ENCODE results near the gene FAM131B. TPM values are rescaled to one million over a fixed set of nuclear protein-coding genes. Genes with fewer than 3 reads are reported as not detected.

FAM131B gene
- total and polyA plus RNA-seq, 2 of the 13 experiments (the other 11 are each of a cell fraction or from before 2014, with no cell fraction given), result 0.07 TPM; not detected in 1

DNA sequence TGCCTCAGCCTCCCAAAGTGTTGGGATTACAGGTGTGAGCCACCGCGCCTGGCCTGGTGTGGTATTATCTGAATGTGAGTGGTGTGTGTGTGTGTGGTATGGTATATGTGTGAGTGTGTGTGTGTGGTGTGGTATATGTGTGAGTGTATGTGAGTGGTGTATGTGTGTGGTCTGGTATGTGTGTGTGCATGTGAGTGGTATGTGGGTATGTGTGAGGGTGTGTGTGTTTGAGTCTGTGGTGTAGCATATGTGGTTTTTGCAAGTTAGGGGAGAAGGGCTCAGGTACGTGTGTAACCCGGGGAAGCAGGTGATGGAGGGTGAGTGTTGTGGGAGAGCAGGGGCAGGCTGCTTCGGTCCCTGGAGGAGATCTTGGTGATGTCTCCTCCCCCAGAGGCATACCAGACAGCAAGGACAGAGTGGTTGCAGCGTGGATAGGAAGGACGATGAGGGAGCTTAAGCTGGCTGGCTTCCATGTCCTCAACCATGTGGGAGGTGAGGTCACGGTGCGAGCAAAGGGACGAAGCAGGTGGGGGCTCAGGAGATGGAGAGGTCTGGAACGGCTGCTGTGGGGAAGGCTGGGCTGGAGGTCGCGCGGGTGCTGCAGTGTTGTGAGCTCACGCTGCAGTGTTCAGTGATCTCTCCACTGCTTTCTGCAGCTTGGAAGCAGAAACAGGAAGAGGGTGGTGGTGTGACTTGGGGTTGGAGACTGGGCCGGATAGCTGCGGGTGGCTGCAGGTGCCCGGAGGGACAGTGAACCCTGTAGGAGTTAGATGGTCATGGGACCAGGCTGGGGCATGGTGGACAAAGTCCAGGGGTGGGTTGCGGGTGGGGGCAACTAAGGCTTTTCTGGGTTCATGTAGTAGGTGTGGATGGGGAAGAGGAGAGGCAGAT, 23.6 kb upstream of the FAM131B start:
- Histone ChIP-seq H3K36me3 (replicated peaks in 1 of 2; ENCODE audit: control insufficient read depth in 1 of 2, insufficient read depth in 2 of 2, low read length in 2 of 2) (peaks cover 8 to 26% of the 10 kb centered on the region in 2 experiments), H3K79me2 (ENCODE audit: insufficient read depth, low read length) (peaks cover 12% of the 10 kb centered on the region), H3K9me3 (ENCODE audit: low read length) (no peaks in the 10 kb centered on the region), H3K27me3 (ENCODE audit: control insufficient read depth in 1 of 2, insufficient read depth in 2 of 2, low read length in 2 of 2) (no peaks in the 10 kb centered on the region), H4K20me1 (ENCODE audit: insufficient read depth, low read length) (peaks cover 9% of the 10 kb centered on the region; the same call in 1 of the 2 replicates), H3K4me3 (replicated peaks in 1 of 3; ENCODE audit: insufficient read depth in 1 of 3, low read depth in 2 of 3, low read length in 3 of 3) (no peak overlapping the region), H3K4me2 (ENCODE audit: low read depth, low read length) (no peak overlapping the region), H3K4me1 (ENCODE audit: insufficient read depth, low read length) (peaks cover 60% of the 10 kb centered on the region), H3K9ac (ENCODE audit: insufficient read depth, low read depth, low read length) (no peak overlapping the region), H2AFZ (ENCODE audit: low read length) (no peak overlapping the region), H3K27ac (ENCODE audit: extremely low read length, insufficient read depth, low read length) (no peak overlapping the region)
- WGBS (ENCODE audit: low lambda C conversion rate), result 84% methylated on average over 19 of the region's 19 CpGs
- ATAC-seq (no peak), DNase-seq (ENCODE audit: low spot score) (no peak), FAIRE-seq (no peak)
- BruUV-seq (replicated peaks), result no TSS peak
- CTCF ChIA-PET (ENCODE audit: low intra/inter-chr PET ratio, low total read pairs), result no interaction called here
- intact Hi-C loops (cut with micrococcal nuclease; ENCODE audit: unreplicated experiment), result no loop called here
- in situ Hi-C loops (cut with HindIII; ENCODE audit: extremely low pct_ligation_motif_present, low pct_unique_long_range_greater_than_20kb), result loop anchor here (25.0 kb wide), 1 partner anchor 526 kb away; the partner anchor contains the start of gene TCAF1
- POLR2A ChIA-PET, result no interaction called here
- TF ChIP-seq CENPBD1 (CRISPR knock-in tag; IDR thresholded peaks at IDR 0.05; ENCODE audit: borderline replicate concordance, low read depth) (no peak), POLR2AphosphoS2 (IDR thresholded peaks at IDR 0.05; ENCODE audit: low read depth, low read length) (0 out of 2 replicates have a peak, but pooled peaks have one; percentile 26), AGO2 (optimal IDR thresholded peaks at IDR 0.05; ENCODE audit: low read depth, low read length) (peak; percentile 29), ZNF549 (CRISPR knock-in tag; IDR thresholded peaks at IDR 0.05) (no peak), EED (CRISPR knock-in tag; IDR thresholded peaks at IDR 0.05) (no peak), ZNF687 (CRISPR knock-in tag; IDR thresholded peaks at IDR 0.05) (peak; percentile 21; the same call in 1 of the 2 replicates), TOPORS (CRISPR knock-in tag; IDR thresholded peaks at IDR 0.05) (no peak)
- TF ChIP-seq, protein P1, sequence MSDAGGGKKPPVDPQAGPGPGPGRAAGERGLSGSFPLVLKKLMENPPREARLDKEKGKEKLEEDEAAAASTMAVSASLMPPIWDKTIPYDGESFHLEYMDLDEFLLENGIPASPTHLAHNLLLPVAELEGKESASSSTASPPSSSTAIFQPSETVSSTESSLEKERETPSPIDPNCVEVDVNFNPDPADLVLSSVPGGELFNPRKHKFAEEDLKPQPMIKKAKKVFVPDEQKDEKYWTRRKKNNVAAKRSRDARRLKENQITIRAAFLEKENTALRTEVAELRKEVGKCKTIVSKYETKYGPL (CRISPR knock-in tag; IDR thresholded peaks at IDR 0.05), result no peak
- TF ChIP-seq, protein P2, sequence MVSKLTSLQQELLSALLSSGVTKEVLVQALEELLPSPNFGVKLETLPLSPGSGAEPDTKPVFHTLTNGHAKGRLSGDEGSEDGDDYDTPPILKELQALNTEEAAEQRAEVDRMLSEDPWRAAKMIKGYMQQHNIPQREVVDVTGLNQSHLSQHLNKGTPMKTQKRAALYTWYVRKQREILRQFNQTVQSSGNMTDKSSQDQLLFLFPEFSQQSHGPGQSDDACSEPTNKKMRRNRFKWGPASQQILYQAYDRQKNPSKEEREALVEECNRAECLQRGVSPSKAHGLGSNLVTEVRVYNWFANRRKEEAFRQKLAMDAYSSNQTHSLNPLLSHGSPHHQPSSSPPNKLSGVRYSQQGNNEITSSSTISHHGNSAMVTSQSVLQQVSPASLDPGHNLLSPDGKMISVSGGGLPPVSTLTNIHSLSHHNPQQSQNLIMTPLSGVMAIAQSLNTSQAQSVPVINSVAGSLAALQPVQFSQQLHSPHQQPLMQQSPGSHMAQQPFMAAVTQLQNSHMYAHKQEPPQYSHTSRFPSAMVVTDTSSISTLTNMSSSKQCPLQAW (CRISPR knock-in tag; IDR thresholded peaks at IDR 0.05), result no peak
- TF ChIP-seq, protein P3, sequence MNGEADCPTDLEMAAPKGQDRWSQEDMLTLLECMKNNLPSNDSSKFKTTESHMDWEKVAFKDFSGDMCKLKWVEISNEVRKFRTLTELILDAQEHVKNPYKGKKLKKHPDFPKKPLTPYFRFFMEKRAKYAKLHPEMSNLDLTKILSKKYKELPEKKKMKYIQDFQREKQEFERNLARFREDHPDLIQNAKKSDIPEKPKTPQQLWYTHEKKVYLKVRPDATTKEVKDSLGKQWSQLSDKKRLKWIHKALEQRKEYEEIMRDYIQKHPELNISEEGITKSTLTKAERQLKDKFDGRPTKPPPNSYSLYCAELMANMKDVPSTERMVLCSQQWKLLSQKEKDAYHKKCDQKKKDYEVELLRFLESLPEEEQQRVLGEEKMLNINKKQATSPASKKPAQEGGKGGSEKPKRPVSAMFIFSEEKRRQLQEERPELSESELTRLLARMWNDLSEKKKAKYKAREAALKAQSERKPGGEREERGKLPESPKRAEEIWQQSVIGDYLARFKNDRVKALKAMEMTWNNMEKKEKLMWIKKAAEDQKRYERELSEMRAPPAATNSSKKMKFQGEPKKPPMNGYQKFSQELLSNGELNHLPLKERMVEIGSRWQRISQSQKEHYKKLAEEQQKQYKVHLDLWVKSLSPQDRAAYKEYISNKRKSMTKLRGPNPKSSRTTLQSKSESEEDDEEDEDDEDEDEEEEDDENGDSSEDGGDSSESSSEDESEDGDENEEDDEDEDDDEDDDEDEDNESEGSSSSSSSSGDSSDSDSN (CRISPR knock-in tag; IDR thresholded peaks at IDR 0.05), result no peak
- TF ChIP-seq, protein P4, sequence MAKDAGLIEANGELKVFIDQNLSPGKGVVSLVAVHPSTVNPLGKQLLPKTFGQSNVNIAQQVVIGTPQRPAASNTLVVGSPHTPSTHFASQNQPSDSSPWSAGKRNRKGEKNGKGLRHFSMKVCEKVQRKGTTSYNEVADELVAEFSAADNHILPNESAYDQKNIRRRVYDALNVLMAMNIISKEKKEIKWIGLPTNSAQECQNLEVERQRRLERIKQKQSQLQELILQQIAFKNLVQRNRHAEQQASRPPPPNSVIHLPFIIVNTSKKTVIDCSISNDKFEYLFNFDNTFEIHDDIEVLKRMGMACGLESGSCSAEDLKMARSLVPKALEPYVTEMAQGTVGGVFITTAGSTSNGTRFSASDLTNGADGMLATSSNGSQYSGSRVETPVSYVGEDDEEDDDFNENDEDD (CRISPR knock-in tag; IDR thresholded peaks at IDR 0.05; ENCODE audit: borderline replicate concordance), result no peak

All from HepG2 (cell line).